ENCODE measurements around the gene NCKAP5.

NCKAP5 gene

GRCh38 chr2:133167990-133168389 lies 400.3 kb downstream of the NCKAP5 start:
- no peak for DNase-seq (ENCODE audit: low read depth in 1 of 2, low spot score in 1 of 2)

- no peak for DNase-seq (ENCODE audit: low read depth in 1 of 2, low spot score in 1 of 2)
Observed at GRCh38 chr2:133167223-133167622, 401.0 kb downstream of the NCKAP5 start.

GRCh38 chr2:133166031-133166430 lies 402.2 kb downstream of the NCKAP5 start:
- DNase-seq (ENCODE audit: low read depth in 1 of 2, low spot score in 1 of 2) = no peak

GRCh38 chr2:133163111-133163510 lies 405.2 kb downstream of the NCKAP5 start:
- no peak for DNase-seq (ENCODE audit: low read depth in 1 of 2, low spot score in 1 of 2)

- no peak for DNase-seq (ENCODE audit: low read depth in 1 of 2, low spot score in 1 of 2)
Observed at GRCh38 chr2:133158442-133158841, 409.8 kb downstream of the NCKAP5 start.

- DNase-seq (ENCODE audit: low read depth in 1 of 2, low spot score in 1 of 2) = no peak
Observed at GRCh38 chr2:133158024-133158423, 410.2 kb downstream of the NCKAP5 start.

GRCh38 chr2:133157141-133157540 lies 411.1 kb downstream of the NCKAP5 start:
- no peak for DNase-seq (ENCODE audit: low read depth in 1 of 2, low spot score in 1 of 2)

- DNase-seq (ENCODE audit: low read depth in 1 of 2, low spot score in 1 of 2) = no peak
Observed at GRCh38 chr2:133152801-133153200, 415.5 kb downstream of the NCKAP5 start.

GRCh38 chr2:133148187-133148586 lies 420.1 kb downstream of the NCKAP5 start:
- no peak for DNase-seq (ENCODE audit: low read depth in 1 of 2, low spot score in 1 of 2)

- DNase-seq (ENCODE audit: low read depth in 1 of 2, low spot score in 1 of 2) = no peak
Observed at GRCh38 chr2:133146893-133147292, 421.4 kb downstream of the NCKAP5 start.

GRCh38 chr2:133143645-133144044 lies 424.6 kb downstream of the NCKAP5 start:
- DNase-seq (ENCODE audit: low read depth in 1 of 2, low spot score in 1 of 2) = no peak

GRCh38 chr2:133142087-133142486 lies 426.2 kb downstream of the NCKAP5 start:
- no peak for DNase-seq (ENCODE audit: low read depth in 1 of 2, low spot score in 1 of 2)

- no peak for DNase-seq (ENCODE audit: low read depth in 1 of 2, low spot score in 1 of 2)
Observed at GRCh38 chr2:133140620-133141019, 427.6 kb downstream of the NCKAP5 start.

- no peak for DNase-seq (ENCODE audit: low read depth in 1 of 2, low spot score in 1 of 2)
Observed at GRCh38 chr2:133139847-133140533, 428.3 kb downstream of the NCKAP5 start.

- DNase-seq (ENCODE audit: low read depth in 1 of 2, low spot score in 1 of 2) = no peak
Observed at GRCh38 chr2:133138693-133139092, 429.6 kb downstream of the NCKAP5 start.

- DNase-seq (ENCODE audit: low read depth in 1 of 2, low spot score in 1 of 2) = no peak
Observed at GRCh38 chr2:133135035-133135654, 433.1 kb downstream of the NCKAP5 start.

GRCh38 chr2:133130548-133131246 lies 437.6 kb downstream of the NCKAP5 start:
- no peak for DNase-seq (ENCODE audit: low read depth in 1 of 2, low spot score in 1 of 2)

GRCh38 chr2:133124446-133124845 lies 443.8 kb downstream of the NCKAP5 start:
- DNase-seq (ENCODE audit: low read depth in 1 of 2, low spot score in 1 of 2) = no peak

GRCh38 chr2:133123904-133124303 lies 444.4 kb downstream of the NCKAP5 start:
- no peak for DNase-seq (ENCODE audit: low read depth in 1 of 2, low spot score in 1 of 2)

GRCh38 chr2:133123393-133123792 lies 444.9 kb downstream of the NCKAP5 start:
- no peak for DNase-seq (ENCODE audit: low read depth in 1 of 2, low spot score in 1 of 2)

- no peak for DNase-seq (ENCODE audit: low read depth in 1 of 2, low spot score in 1 of 2)
Observed at GRCh38 chr2:133122529-133122928, 445.7 kb downstream of the NCKAP5 start.

GRCh38 chr2:133120310-133120709 lies 448.0 kb downstream of the NCKAP5 start:
- no peak for DNase-seq (ENCODE audit: low read depth in 1 of 2, low spot score in 1 of 2)

All from activated CD4-positive, alpha-beta T cell treated with anti-CD3 and anti-CD28 coated beads, Interleukin-2, amount 50 U/mL, for 24 hours (primary cell).